Measurements from ENCODE around the gene NTM. TPM values are rescaled to one million over a fixed set of nuclear protein-coding genes. Genes with fewer than 3 reads are reported as not detected.

The NTM gene
- total RNA-seq, 4 donors from 2014 or later: 0.21 to 3.2 (median 0.84) TPM

DNA sequence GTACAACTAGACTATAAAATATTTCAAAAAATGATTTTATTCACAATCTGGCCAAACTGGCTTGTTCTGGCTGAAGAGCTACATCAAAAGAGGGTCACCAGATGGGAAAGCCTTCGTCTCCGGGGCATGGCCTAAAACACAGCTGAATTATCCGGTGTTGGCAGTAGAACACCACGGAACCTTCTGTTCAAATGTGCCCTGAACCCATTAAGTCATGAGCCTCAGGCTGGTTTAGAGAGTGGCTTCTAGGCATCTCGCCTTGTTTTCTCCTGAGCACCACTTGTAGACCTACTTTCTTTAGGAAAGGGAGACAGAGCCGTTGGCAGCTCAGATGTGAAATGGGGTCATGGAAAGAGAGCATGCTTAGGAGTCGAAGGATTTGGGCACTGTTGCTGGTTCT is 890.2 kb downstream of the NTM start:
- no peaks in the 10 kb centered on the region for H3K4me1 ChIP-seq
- WGBS, 2 donors: 73 to 83% methylated on average over 7 of the region's 7 CpGs
- DNase-seq: no peak
- no peak overlapping the region for H3K27ac ChIP-seq
- H3K9me3 ChIP-seq: no peaks in the 10 kb centered on the region
- no peak overlapping the region for H3K4me3 ChIP-seq
- TF ChIP-seq POLR2A (IDR thresholded peaks at IDR 0.05): no peak
- TF ChIP-seq, protein P1, sequence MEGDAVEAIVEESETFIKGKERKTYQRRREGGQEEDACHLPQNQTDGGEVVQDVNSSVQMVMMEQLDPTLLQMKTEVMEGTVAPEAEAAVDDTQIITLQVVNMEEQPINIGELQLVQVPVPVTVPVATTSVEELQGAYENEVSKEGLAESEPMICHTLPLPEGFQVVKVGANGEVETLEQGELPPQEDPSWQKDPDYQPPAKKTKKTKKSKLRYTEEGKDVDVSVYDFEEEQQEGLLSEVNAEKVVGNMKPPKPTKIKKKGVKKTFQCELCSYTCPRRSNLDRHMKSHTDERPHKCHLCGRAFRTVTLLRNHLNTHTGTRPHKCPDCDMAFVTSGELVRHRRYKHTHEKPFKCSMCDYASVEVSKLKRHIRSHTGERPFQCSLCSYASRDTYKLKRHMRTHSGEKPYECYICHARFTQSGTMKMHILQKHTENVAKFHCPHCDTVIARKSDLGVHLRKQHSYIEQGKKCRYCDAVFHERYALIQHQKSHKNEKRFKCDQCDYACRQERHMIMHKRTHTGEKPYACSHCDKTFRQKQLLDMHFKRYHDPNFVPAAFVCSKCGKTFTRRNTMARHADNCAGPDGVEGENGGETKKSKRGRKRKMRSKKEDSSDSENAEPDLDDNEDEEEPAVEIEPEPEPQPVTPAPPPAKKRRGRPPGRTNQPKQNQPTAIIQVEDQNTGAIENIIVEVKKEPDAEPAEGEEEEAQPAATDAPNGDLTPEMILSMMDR (IDR thresholded peaks at IDR 0.05): no peak
- intact Hi-C loops (cut with DNase I): no loop called here
- H3K27me3 ChIP-seq: no peaks in the 10 kb centered on the region
- H3K36me3 ChIP-seq: no peaks in the 10 kb centered on the region

DNA sequence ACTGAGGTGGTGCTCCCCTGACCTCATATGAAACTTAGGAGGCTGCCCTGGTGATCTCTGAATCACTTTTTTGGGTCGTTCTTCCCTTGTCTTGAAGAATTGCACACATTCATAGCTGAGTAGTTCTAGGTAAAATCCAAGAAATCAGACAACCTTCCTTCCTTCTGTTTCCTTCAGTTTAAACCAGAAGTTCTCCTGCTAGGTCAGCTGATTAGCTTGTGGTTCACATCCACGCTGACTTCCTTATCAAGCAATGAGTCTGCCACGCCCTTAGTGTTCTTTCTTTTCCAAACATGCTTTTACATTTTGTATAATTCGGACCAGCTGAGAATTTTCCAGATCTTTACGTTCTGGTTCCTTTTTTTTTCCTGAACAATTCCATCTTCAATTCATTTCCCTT is 892.8 kb downstream of the NTM start:
- Histone ChIP-seq H3K27ac (no peak overlapping the region), H3K27me3 (no peaks in the 10 kb centered on the region), H3K4me1 (no peaks in the 10 kb centered on the region), H3K4me3 (no peak overlapping the region), H3K9me3 (no peaks in the 10 kb centered on the region), H3K36me3 (no peaks in the 10 kb centered on the region)
- intact Hi-C loops (cut with DNase I): no loop called here
- DNase-seq: no peak
- TF ChIP-seq POLR2A (IDR thresholded peaks at IDR 0.05): no peak
- TF ChIP-seq, protein P1 (IDR thresholded peaks at IDR 0.05): no peak
- whole genome bisulfite sequencing, 2 donors: 31 to 53% methylated on average over 5 of the region's 5 CpGs

DNA sequence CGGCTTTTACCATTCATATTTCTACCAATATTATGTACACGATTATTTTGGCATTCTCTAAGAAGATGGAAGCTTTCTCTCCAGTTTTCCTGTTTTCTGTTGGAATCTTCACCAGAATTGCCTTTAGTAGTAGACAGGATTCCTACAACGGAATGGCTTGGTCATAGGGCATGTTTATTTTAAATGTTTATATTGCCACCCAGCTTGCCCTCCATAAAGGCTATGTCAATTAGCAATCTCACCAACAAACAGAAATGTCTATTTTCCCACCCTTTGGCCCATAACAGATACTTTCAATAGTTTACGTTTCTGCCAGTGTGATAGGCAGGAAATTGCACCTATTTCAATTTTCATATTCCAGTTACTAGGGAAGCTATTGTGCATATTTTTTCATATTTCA is 893.5 kb downstream of the NTM start:
- TF ChIP-seq, protein P1 (IDR thresholded peaks at IDR 0.05): no peak
- no peak for TF ChIP-seq POLR2A (IDR thresholded peaks at IDR 0.05)
- H3K36me3 ChIP-seq: no peaks in the 10 kb centered on the region
- H3K27ac ChIP-seq: no peak overlapping the region
- intact Hi-C loops (cut with DNase I): no loop called here
- no peaks in the 10 kb centered on the region for H3K4me1 ChIP-seq
- no peaks in the 10 kb centered on the region for H3K9me3 ChIP-seq
- H3K4me3 ChIP-seq: no peak overlapping the region
- no peaks in the 10 kb centered on the region for H3K27me3 ChIP-seq
- WGBS, 2 donors: 68 to 69% methylated on average over 4 of the region's 4 CpGs
- DNase-seq: no peak

DNA sequence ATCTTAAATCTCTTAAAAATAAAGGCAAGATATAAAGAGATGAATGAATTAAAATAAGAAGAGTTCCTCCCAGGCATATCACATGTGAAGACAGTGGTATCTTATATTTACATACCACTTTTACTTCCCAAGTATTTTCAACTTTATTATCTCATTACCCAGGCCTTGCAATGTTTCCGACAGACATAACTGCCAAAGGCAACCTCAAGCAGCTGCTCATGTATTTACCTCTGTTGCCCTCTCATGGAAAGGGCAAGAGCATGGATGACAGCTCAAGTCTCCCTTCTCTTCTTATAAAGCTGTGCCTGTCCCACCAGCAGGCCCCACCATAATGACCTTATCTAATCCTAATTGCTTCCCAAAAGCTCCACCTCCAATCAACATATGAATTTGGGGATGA is 894.2 kb downstream of the NTM start:
- no peaks in the 10 kb centered on the region for H3K27me3 ChIP-seq
- intact Hi-C loops (cut with DNase I): no loop called here

DNA sequence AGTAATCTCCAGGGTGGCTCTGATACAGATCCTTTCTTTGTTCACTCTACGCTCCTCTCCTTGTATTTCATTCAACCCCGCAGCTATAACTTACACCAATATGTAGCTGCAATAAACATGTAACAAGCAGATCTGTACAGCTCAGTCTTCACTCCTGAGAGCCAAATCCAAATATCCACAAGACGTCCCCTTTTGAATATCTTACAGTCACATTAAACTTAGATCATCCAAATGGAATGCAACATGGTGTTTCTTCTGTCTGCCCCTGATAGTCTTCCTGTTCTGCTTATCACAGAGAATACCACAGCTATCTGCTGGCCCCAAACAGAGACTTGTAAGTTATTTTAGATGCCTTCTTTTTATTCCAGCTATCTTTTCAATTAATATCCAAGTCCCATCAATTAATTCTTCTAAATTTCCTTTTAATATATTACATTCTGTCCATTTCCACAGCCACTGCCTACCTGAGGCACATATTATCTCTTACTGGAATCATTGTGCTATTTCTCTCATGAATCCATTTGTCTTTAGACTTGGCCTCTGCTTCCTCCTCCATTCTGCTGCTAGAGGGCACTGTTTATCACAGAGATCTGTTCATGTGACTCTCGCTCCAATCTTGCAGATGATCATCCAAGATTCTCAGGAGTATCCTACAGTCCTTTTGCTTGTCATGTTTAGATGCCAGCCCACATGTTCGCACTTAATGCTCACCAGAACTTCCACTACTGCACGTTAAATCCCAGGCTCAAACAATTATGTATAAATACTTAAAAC is 908.6 kb downstream of the NTM start:
- no peak for DNase-seq
- Histone ChIP-seq H3K4me1 (no peaks in the 10 kb centered on the region), H3K27me3 (no peaks in the 10 kb centered on the region), H3K4me3 (no peak overlapping the region), H3K9me3 (no peaks in the 10 kb centered on the region), H3K27ac (no peak overlapping the region), H3K36me3 (no peaks in the 10 kb centered on the region)
- WGBS, 2 donors: 50 to 59% methylated on average over 6 of the region's 6 CpGs
- intact Hi-C loops (cut with DNase I): no loop called here
- no peak for TF ChIP-seq POLR2A (IDR thresholded peaks at IDR 0.05)
- TF ChIP-seq, protein P1 (IDR thresholded peaks at IDR 0.05): no peak

More for the DNA sequence above, 894.2 kb downstream of the NTM start:
- H3K4me1 ChIP-seq: no peaks in the 10 kb centered on the region
- no peak for DNase-seq
- no peaks in the 10 kb centered on the region for H3K9me3 ChIP-seq
- H3K36me3 ChIP-seq: no peaks in the 10 kb centered on the region
- no peak overlapping the region for H3K4me3 ChIP-seq
- TF ChIP-seq, protein P1 (IDR thresholded peaks at IDR 0.05): no peak
- TF ChIP-seq POLR2A (IDR thresholded peaks at IDR 0.05): no peak
- WGBS, 2 donors: 86 to 94% methylated on average over 1 of the region's 1 CpG
- H3K27ac ChIP-seq: no peak overlapping the region

Data from esophagus squamous epithelium (tissue), 5 donors.